Suprapubic skin (tissue), 4 donors: ENCODE data around the gene PRMT5. TPM values are rescaled to one million over a fixed set of nuclear protein-coding genes. Genes with fewer than 3 reads are reported as not detected.

Source experiments
- DNase-seq, 2 donors: peaks; one replicate each; pipeline ENCODE4 v3.0.0-alpha.2; 2019; ENCODE audit warnings: low spot score in 2 of 2
- H3K27ac ChIP-seq: fragments of 200-600 bp; sonication (generic); one replicate; pipeline ENCODE4 v1.5.1; 2019
- H3K27me3 ChIP-seq: fragments of 200-600 bp; sonication (generic); one replicate; pipeline ENCODE4 v1.5.1; 2019
- H3K36me3 ChIP-seq: fragments of 200-600 bp; sonication (generic); one replicate; pipeline ENCODE4 v1.5.1; 2019
- H3K4me1 ChIP-seq: fragments of 200-600 bp; sonication (generic); one replicate; pipeline ENCODE4 v1.5.1; 2019
- H3K4me3 ChIP-seq: fragments of 200-600 bp; sonication (generic); one replicate; pipeline ENCODE4 v1.5.1; 2019; ENCODE audit warnings: mild to moderate bottlenecking
- H3K9me3 ChIP-seq: fragments of 200-600 bp; sonication (generic); one replicate; pipeline ENCODE4 v1.5.1; 2019
- CTCF ChIP-seq, 2 donors: fragments of 200-600 bp in 1 of 2; fragments of 450-650 bp in 1 of 2; sonication (generic) in 1 of 2; IDR thresholded peaks; one replicate each; pipeline ENCODE4 v1.5.1; 2016 to 2019; ENCODE audit warnings: antibody characterized with exemption in 2 of 2, mild to moderate bottlenecking in 1 of 2, moderate library complexity in 1 of 2
- EP300 ChIP-seq: sonication (generic); formaldehyde crosslinking; IDR thresholded peaks from one replicate; pipeline ENCODE4 v1.6.1; 2017; ENCODE audit warnings: antibody characterized with exemption
- POLR2A ChIP-seq, 2 donors: fragments of 450-650 bp; IDR thresholded peaks; one replicate each; pipeline ENCODE4 v1.6.1; 2017; ENCODE audit warnings: antibody characterized with exemption in 2 of 2, mild to moderate bottlenecking in 2 of 2, moderate library complexity in 2 of 2
- POLR2AphosphoS5 ChIP-seq, 3 donors: sonication (generic); formaldehyde crosslinking; IDR thresholded peaks; one replicate each; pipeline ENCODE4 v1.6.1; 2017; ENCODE audit warnings: antibody characterized with exemption in 3 of 3
- WGBS: methylation state at CpG from one replicate; pipeline ENCODE4 v1.1.5; 2018; 5-methylcytosine and 5-hydroxymethylcytosine counted together
- total RNA-seq, 4 donors: library from RNA; depleted of rRNA; stranded (reverse); fragments of >200 nt; gene quantifications; one replicate each; pipeline ENCODE4 v1.1.0, GENCODE V29; 2016

The PRMT5 gene
- total RNA-seq, 4 donors from 2014 or later: 44.0 to 58.4 (median 50.3) TPM

GRCh38 chr14:22896356-22896755 is 32.8 kb downstream of the PRMT5 start:
- 71% methylated on average over 5 of the region's 5 CpGs for WGBS
- H3K27me3 ChIP-seq: no peaks in the 10 kb centered on the region
- H3K9me3 ChIP-seq: no peaks in the 10 kb centered on the region
- no peak overlapping the region for H3K4me3 ChIP-seq
- no peak for DNase-seq
- peaks cover 12% of the 10 kb centered on the region for H3K36me3 ChIP-seq
- no peak for TF ChIP-seq EP300
- no peak for TF ChIP-seq CTCF (IDR thresholded peaks at IDR 0.05)
- no peak for TF ChIP-seq POLR2A (IDR thresholded peaks at IDR 0.05)
- TF ChIP-seq POLR2AphosphoS5 (IDR thresholded peaks at IDR 0.05): no peak
- peaks cover 7% of the 10 kb centered on the region for H3K4me1 ChIP-seq
- no peak overlapping the region for H3K27ac ChIP-seq

- H3K27ac ChIP-seq: no peak overlapping the region
- H3K4me3 ChIP-seq: no peak overlapping the region
- 96% methylated on average over 1 of the region's 1 CpG for WGBS
- TF ChIP-seq POLR2AphosphoS5 (IDR thresholded peaks at IDR 0.05) (no peak), POLR2A (IDR thresholded peaks at IDR 0.05) (no peak), CTCF (IDR thresholded peaks at IDR 0.05) (no peak), EP300 (no peak)
- no peaks in the 10 kb centered on the region for H3K9me3 ChIP-seq
- DNase-seq: no peak
- H3K27me3 ChIP-seq: no peaks in the 10 kb centered on the region
- H3K4me1 ChIP-seq: peaks cover 7% of the 10 kb centered on the region
- peaks cover 2% of the 10 kb centered on the region for H3K36me3 ChIP-seq
Observed at GRCh38 chr14:22895402-22895801, 33.8 kb downstream of the PRMT5 start.

GRCh38 chr14:22893706-22894105 is 35.5 kb downstream of the PRMT5 start:
- 94% methylated on average over 4 of the region's 4 CpGs for WGBS
- TF ChIP-seq POLR2A (IDR thresholded peaks at IDR 0.05) (no peak), POLR2AphosphoS5 (IDR thresholded peaks at IDR 0.05) (no peak), EP300 (no peak), CTCF (IDR thresholded peaks at IDR 0.05) (no peak)
- no peak overlapping the region for H3K4me3 ChIP-seq
- H3K36me3 ChIP-seq: no peaks in the 10 kb centered on the region
- no peaks in the 10 kb centered on the region for H3K27me3 ChIP-seq
- H3K9me3 ChIP-seq: no peaks in the 10 kb centered on the region
- H3K27ac ChIP-seq: no peak overlapping the region
- no peak for DNase-seq
- H3K4me1 ChIP-seq: peaks cover 10% of the 10 kb centered on the region

- peaks cover 17% of the 10 kb centered on the region for H3K4me1 ChIP-seq
- H3K27me3 ChIP-seq: no peaks in the 10 kb centered on the region
- no peak overlapping the region for H3K4me3 ChIP-seq
- WGBS: 66% methylated on average over 7 of the region's 7 CpGs
- no peak for DNase-seq
- TF ChIP-seq EP300 (no peak), CTCF (IDR thresholded peaks at IDR 0.05) (no peak), POLR2AphosphoS5 (IDR thresholded peaks at IDR 0.05) (no peak), POLR2A (IDR thresholded peaks at IDR 0.05) (no peak)
- H3K9me3 ChIP-seq: no peaks in the 10 kb centered on the region
- H3K36me3 ChIP-seq: no peaks in the 10 kb centered on the region
- H3K27ac ChIP-seq: no peak overlapping the region
Observed at GRCh38 chr14:22892488-22892887, 36.7 kb downstream of the PRMT5 start.

GRCh38 chr14:22890416-22890815 is 38.8 kb downstream of the PRMT5 start:
- TF ChIP-seq CTCF (IDR thresholded peaks at IDR 0.05) (no peak), POLR2A (IDR thresholded peaks at IDR 0.05) (no peak), EP300 (no peak), POLR2AphosphoS5 (IDR thresholded peaks at IDR 0.05) (no peak)

More at GRCh38 chr14:22890416-22890815, 38.8 kb downstream of the PRMT5 start:
- Histone ChIP-seq H3K9me3 (no peaks in the 10 kb centered on the region), H3K4me1 (peaks cover 33% of the 10 kb centered on the region), H3K27ac (no peak overlapping the region), H3K27me3 (no peaks in the 10 kb centered on the region), H3K36me3 (no peaks in the 10 kb centered on the region), H3K4me3 (no peak overlapping the region)
- DNase-seq: no peak
- 63% methylated on average over 1 of the region's 1 CpG for WGBS
